ENCODE measurements around the gene ANAPC13.

Gene ANAPC13

GRCh38 chr3:134495980-134496379 lies 10.2 kb upstream of the ANAPC13 start:
- Histone ChIP-seq H3K9me3 (replicated peaks; ENCODE audit: insufficient read depth, low read length) (no peaks in the 10 kb centered on the region), H3K4me2 (ENCODE audit: low read depth, low read length) (no peak overlapping the region), H3K27ac (ENCODE audit: low read length) (no peak overlapping the region), H3F3A (ENCODE audit: insufficient read depth, low read length) (0 out of 2 replicates have a peak, but pooled peaks cover 6% of the 10 kb centered on the region), H3K9me2 (replicated peaks; ENCODE audit: insufficient read depth, low read length) (no peaks in the 10 kb centered on the region), H4K20me1 (ENCODE audit: insufficient read depth, low read length) (no peaks in the 10 kb centered on the region), H3K4me1 (ENCODE audit: low read length) (peaks cover 15% of the 10 kb centered on the region), H3K79me2 (ENCODE audit: low read length) (peaks cover 85% of the 10 kb centered on the region), H3K9ac (ENCODE audit: low read length) (no peak overlapping the region), H2AFZ (ENCODE audit: low read length) (no peak overlapping the region), H3K36me3 (replicated peaks; ENCODE audit: insufficient read depth, low read length) (no peaks in the 10 kb centered on the region), H3K27me3 (replicated peaks; ENCODE audit: insufficient read depth, low read length) (no peaks in the 10 kb centered on the region), H3K4me3 (ENCODE audit: low read length) (no peak overlapping the region)
- DNase-seq = no peak
- TF ChIP-seq CTCF (IDR thresholded peaks at IDR 0.05; ENCODE audit: low read length) = no peak
- no peak for TF ChIP-seq EZH2phosphoT487 (IDR thresholded peaks at IDR 0.05; ENCODE audit: low read length)
- no peak for TF ChIP-seq EZH2 (optimal IDR thresholded peaks at IDR 0.05; ENCODE audit: low read depth, low read length)

DNA sequence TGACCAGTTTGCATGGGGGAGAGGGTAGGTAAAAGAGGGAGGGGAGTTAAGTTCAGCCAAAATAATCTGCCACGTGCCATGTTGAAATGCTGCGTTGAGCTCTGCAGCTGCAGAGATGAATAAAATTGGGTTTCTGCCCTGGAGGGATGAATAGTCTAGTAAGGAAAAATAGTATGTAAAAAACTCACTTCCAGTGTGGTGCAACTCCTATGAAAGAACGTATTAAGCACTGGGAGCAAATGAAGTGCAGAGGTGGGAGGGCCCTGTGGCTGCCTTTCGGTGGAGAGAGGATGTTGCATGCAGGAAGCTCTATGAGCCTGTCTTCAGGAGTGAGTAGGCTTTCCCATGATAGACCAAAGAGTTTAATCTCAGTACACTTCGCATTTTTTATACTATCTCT lies 8.7 kb upstream of the ANAPC13 start:
- no peak for DNase-seq

GRCh38 chr3:134487406-134487805 lies 1.6 kb upstream of the ANAPC13 start:
- peaks cover 10% of the 10 kb centered on the region for H3F3A ChIP-seq (ENCODE audit: insufficient read depth, low read length)
- peaks cover 10% of the 10 kb centered on the region for H3K4me1 ChIP-seq (ENCODE audit: low read length)
- H2AFZ ChIP-seq (ENCODE audit: low read length) = no peak overlapping the region
- peak; percentile 34 for DNase-seq
- H3K9ac ChIP-seq (ENCODE audit: low read length) = peak overlapping the region; percentile 97
- H3K4me2 ChIP-seq (ENCODE audit: low read depth, low read length) = peak overlapping the region; percentile 61
- no peaks in the 10 kb centered on the region for H3K27me3 ChIP-seq (replicated peaks; ENCODE audit: insufficient read depth, low read length)
- peak overlapping the region; percentile 89; the same call in 1 of the 2 replicates for H3K27ac ChIP-seq (ENCODE audit: low read length)
- H3K79me2 ChIP-seq (ENCODE audit: low read length) = peaks cover 85% of the 10 kb centered on the region
- TF ChIP-seq EZH2phosphoT487 (IDR thresholded peaks at IDR 0.05; ENCODE audit: low read length) (no peak), EZH2 (optimal IDR thresholded peaks at IDR 0.05; ENCODE audit: low read depth, low read length) (no peak), CTCF (IDR thresholded peaks at IDR 0.05; ENCODE audit: low read length) (no peak)
- no peaks in the 10 kb centered on the region for H3K9me2 ChIP-seq (replicated peaks; ENCODE audit: insufficient read depth, low read length)
- no peaks in the 10 kb centered on the region for H3K9me3 ChIP-seq (replicated peaks; ENCODE audit: insufficient read depth, low read length)
- no peaks in the 10 kb centered on the region for H3K36me3 ChIP-seq (replicated peaks; ENCODE audit: insufficient read depth, low read length)
- peak overlapping the region; percentile 95 for H3K4me3 ChIP-seq (ENCODE audit: low read length)
- H4K20me1 ChIP-seq (ENCODE audit: insufficient read depth, low read length) = no peaks in the 10 kb centered on the region

More for the DNA sequence above, 8.7 kb upstream of the ANAPC13 start:
- peaks cover 15% of the 10 kb centered on the region for H3K4me1 ChIP-seq (ENCODE audit: low read length)
- H3K27me3 ChIP-seq (replicated peaks; ENCODE audit: insufficient read depth, low read length) = no peaks in the 10 kb centered on the region
- no peak for TF ChIP-seq CTCF (IDR thresholded peaks at IDR 0.05; ENCODE audit: low read length)
- TF ChIP-seq EZH2phosphoT487 (IDR thresholded peaks at IDR 0.05; ENCODE audit: low read length) = no peak
- TF ChIP-seq EZH2 (optimal IDR thresholded peaks at IDR 0.05; ENCODE audit: low read depth, low read length) = no peak
- no peak overlapping the region for H3K4me2 ChIP-seq (ENCODE audit: low read depth, low read length)
- no peak overlapping the region for H2AFZ ChIP-seq (ENCODE audit: low read length)
- 0 out of 2 replicates have a peak, but pooled peaks cover 6% of the 10 kb centered on the region for H3F3A ChIP-seq (ENCODE audit: insufficient read depth, low read length)
- no peak overlapping the region for H3K4me3 ChIP-seq (ENCODE audit: low read length)
- no peaks in the 10 kb centered on the region for H3K36me3 ChIP-seq (replicated peaks; ENCODE audit: insufficient read depth, low read length)
- no peaks in the 10 kb centered on the region for H4K20me1 ChIP-seq (ENCODE audit: insufficient read depth, low read length)
- no peak overlapping the region for H3K27ac ChIP-seq (ENCODE audit: low read length)
- H3K9ac ChIP-seq (ENCODE audit: low read length) = no peak overlapping the region
- H3K79me2 ChIP-seq (ENCODE audit: low read length) = peaks cover 85% of the 10 kb centered on the region
- H3K9me2 ChIP-seq (replicated peaks; ENCODE audit: insufficient read depth, low read length) = no peaks in the 10 kb centered on the region
- H3K9me3 ChIP-seq (replicated peaks; ENCODE audit: insufficient read depth, low read length) = no peaks in the 10 kb centered on the region
